ENCODE measurements around the gene RIC8B. TPM values are rescaled to one million over a fixed set of nuclear protein-coding genes. Genes with fewer than 3 reads are reported as not detected.

RIC8B gene
- total RNA-seq, 4 donors from 2014 or later, result 12.5 to 17.8 (median 15.8) TPM

- DNase-seq (ENCODE audit: low spot score) (no peak), ATAC-seq (ENCODE audit: low FRiP score) (peak; percentile 33)
- TF ChIP-seq CTCF (IDR thresholded peaks at IDR 0.05), result no peak
Measured at GRCh38 chr12:106767954-106768822, 6.3 kb upstream of the RIC8B start.

GRCh38 chr12:106769078-106769477 lies 5.4 kb upstream of the RIC8B start:
- ATAC-seq (ENCODE audit: low FRiP score), result peak; percentile 66
- no peak for TF ChIP-seq CTCF (IDR thresholded peaks at IDR 0.05)

GRCh38 chr12:106769546-106769945 lies 4.9 kb upstream of the RIC8B start:
- ATAC-seq (ENCODE audit: low FRiP score) (peak; percentile 11), DNase-seq (ENCODE audit: low spot score) (no peak)
- TF ChIP-seq CTCF (IDR thresholded peaks at IDR 0.05), result no peak

More at GRCh38 chr12:106769078-106769477, 5.4 kb upstream of the RIC8B start:
- no peak for DNase-seq (ENCODE audit: low spot score)

- no peak for DNase-seq (ENCODE audit: low spot score)
- no peak for ATAC-seq (ENCODE audit: low FRiP score)
- no peak for TF ChIP-seq CTCF (IDR thresholded peaks at IDR 0.05)
Measured at GRCh38 chr12:106771425-106771824, 3.1 kb upstream of the RIC8B start.

- DNase-seq (ENCODE audit: low spot score), result no peak
- no peak for ATAC-seq (ENCODE audit: low FRiP score)
- no peak for TF ChIP-seq CTCF (IDR thresholded peaks at IDR 0.05)
Measured at GRCh38 chr12:106773286-106774004, 1.0 kb upstream of the RIC8B start.

- ATAC-seq (ENCODE audit: low FRiP score) (peak; percentile 3), DNase-seq (ENCODE audit: low spot score) (no peak)
- no peak for TF ChIP-seq CTCF (IDR thresholded peaks at IDR 0.05)
Measured at GRCh38 chr12:106774808-106775524, 484 bp downstream of the RIC8B start.
